PC-9 (cell line): ENCODE results near the gene HSPB3.

ENCODE experiments used
- EZH2 ChIP-seq: fragments of 200-600 bp; sonication (generic); IDR thresholded peaks from 2 replicates; pipeline ENCODE4 v1.8.0; 2017; ENCODE audit warnings: antibody characterized with exemption, low read depth
- TF ChIP-seq, protein P1 (sequence below): fragments of 200-600 bp; sonication (generic); conservative IDR thresholded peaks from 2 replicates; pipeline ENCODE4 v1.6.1; 2017; ENCODE audit warnings: mixed run types, antibody characterized with exemption, mild to moderate bottlenecking, moderate library complexity

GRCh38 chr5:54425258-54425657, 30.2 kb upstream of the HSPB3 start:
- no peak for TF ChIP-seq EZH2
- TF ChIP-seq, protein P1, sequence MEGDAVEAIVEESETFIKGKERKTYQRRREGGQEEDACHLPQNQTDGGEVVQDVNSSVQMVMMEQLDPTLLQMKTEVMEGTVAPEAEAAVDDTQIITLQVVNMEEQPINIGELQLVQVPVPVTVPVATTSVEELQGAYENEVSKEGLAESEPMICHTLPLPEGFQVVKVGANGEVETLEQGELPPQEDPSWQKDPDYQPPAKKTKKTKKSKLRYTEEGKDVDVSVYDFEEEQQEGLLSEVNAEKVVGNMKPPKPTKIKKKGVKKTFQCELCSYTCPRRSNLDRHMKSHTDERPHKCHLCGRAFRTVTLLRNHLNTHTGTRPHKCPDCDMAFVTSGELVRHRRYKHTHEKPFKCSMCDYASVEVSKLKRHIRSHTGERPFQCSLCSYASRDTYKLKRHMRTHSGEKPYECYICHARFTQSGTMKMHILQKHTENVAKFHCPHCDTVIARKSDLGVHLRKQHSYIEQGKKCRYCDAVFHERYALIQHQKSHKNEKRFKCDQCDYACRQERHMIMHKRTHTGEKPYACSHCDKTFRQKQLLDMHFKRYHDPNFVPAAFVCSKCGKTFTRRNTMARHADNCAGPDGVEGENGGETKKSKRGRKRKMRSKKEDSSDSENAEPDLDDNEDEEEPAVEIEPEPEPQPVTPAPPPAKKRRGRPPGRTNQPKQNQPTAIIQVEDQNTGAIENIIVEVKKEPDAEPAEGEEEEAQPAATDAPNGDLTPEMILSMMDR = no peak
